H9 (cell line): ENCODE data around the gene OR9Q1. TPM values are rescaled to one million over a fixed set of nuclear protein-coding genes. Genes with fewer than 3 reads are reported as not detected.

Experiments
- DNase-seq: peaks from one replicate; pipeline ENCODE4 v3.0.0-alpha.2; 2017
- H2AFZ ChIP-seq: one replicate; pipeline ENCODE4 v1.6.1; 2013; ENCODE audit warnings: mild to moderate bottlenecking, low read length, control low read depth, moderate library complexity
- H2AK5ac ChIP-seq: 2 replicates; pipeline ENCODE4 v1.6.1; 2013; ENCODE audit warnings: low read length, control low read depth, mixed read lengths; ENCODE audit not compliant: insufficient read length
- H2BK120ac ChIP-seq: one replicate; pipeline ENCODE4 v1.6.1; 2013; ENCODE audit warnings: low read depth, mild to moderate bottlenecking, low read length, control low read depth, inconsistent platforms; ENCODE audit not compliant: poor library complexity, severe bottlenecking
- H2BK12ac ChIP-seq: 2 replicates; pipeline ENCODE4 v1.6.1; 2013; ENCODE audit warnings: low read length, control low read depth, mixed read lengths, low read depth; ENCODE audit not compliant: insufficient read length
- H2BK15ac ChIP-seq: 2 replicates; pipeline ENCODE4 v1.6.1; 2013; ENCODE audit warnings: low read depth, low read length, control low read depth
- H2BK20ac ChIP-seq: one replicate; pipeline ENCODE4 v1.6.1; 2013; ENCODE audit warnings: low read depth, mild to moderate bottlenecking, low read length, control low read depth, inconsistent platforms; ENCODE audit not compliant: poor library complexity, severe bottlenecking
- H2BK5ac ChIP-seq: 2 replicates; pipeline ENCODE4 v1.6.1; 2013; ENCODE audit warnings: low read length, control low read depth, mixed read lengths; ENCODE audit not compliant: insufficient read length
- H3K14ac ChIP-seq: 2 replicates; pipeline ENCODE4 v1.6.1; 2013; ENCODE audit warnings: low read length, control low read depth; ENCODE audit not compliant: insufficient read depth
- H3K18ac ChIP-seq: 2 replicates; pipeline ENCODE4 v1.6.1; 2013; ENCODE audit warnings: low read depth, mild to moderate bottlenecking, mixed read lengths, low read length, control low read depth; ENCODE audit not compliant: insufficient read length
- H3K23ac ChIP-seq: 2 replicates; pipeline ENCODE4 v1.6.1; 2013; ENCODE audit warnings: low read length, control low read depth, mixed read lengths, low read depth; ENCODE audit not compliant: insufficient read length
- H3K23me2 ChIP-seq: 2 replicates; pipeline ENCODE4 v1.6.1; 2013; ENCODE audit warnings: low read depth, mild to moderate bottlenecking, mixed read lengths, low read length, control low read depth; ENCODE audit not compliant: insufficient read length, poor library complexity, severe bottlenecking
- H3K27ac ChIP-seq: 2 replicates; pipeline ENCODE4 v1.5.1; 2013; ENCODE audit warnings: low read length, control low read depth, mixed read lengths, low read depth; ENCODE audit not compliant: insufficient read length
- H3K27me3 ChIP-seq: 2 replicates; pipeline ENCODE4 v1.6.1; 2013; ENCODE audit warnings: low read length, control low read depth, inconsistent platforms; ENCODE audit not compliant: insufficient read depth
- H3K4ac ChIP-seq: 2 replicates; pipeline ENCODE4 v1.6.1; 2013; ENCODE audit warnings: low read depth, mild to moderate bottlenecking, control low read depth, inconsistent platforms, low read length, moderate library complexity
- H3K4me1 ChIP-seq: 2 replicates; pipeline ENCODE4 v1.6.1; 2013; ENCODE audit warnings: low read length, control low read depth, inconsistent platforms; ENCODE audit not compliant: insufficient read depth
- H3K4me2 ChIP-seq: 2 replicates; pipeline ENCODE4 v1.6.1; 2013; ENCODE audit warnings: low read length, control low read depth, mixed read lengths; ENCODE audit not compliant: insufficient read length, insufficient read depth
- H3K56ac ChIP-seq: 2 replicates; pipeline ENCODE4 v1.6.1; 2013; ENCODE audit warnings: low read depth, mild to moderate bottlenecking, mixed read lengths, low read length, control low read depth; ENCODE audit not compliant: insufficient read length
- H3K79me1 ChIP-seq: 2 replicates; pipeline ENCODE4 v1.6.1; 2013; ENCODE audit warnings: low read depth, mild to moderate bottlenecking, moderate library complexity, low read length, control low read depth, inconsistent platforms; ENCODE audit not compliant: insufficient read depth, poor library complexity, severe bottlenecking
- H3K79me2 ChIP-seq: 2 replicates; pipeline ENCODE4 v1.6.1; 2013; ENCODE audit warnings: low read length, control low read depth, inconsistent platforms; ENCODE audit not compliant: insufficient read depth
- H3K9ac ChIP-seq: 2 replicates; pipeline ENCODE4 v1.6.1; 2013; ENCODE audit warnings: low read length, control low read depth, mixed read lengths; ENCODE audit not compliant: insufficient read length; ENCODE audit errors: extremely low read depth
- H3K9me3 ChIP-seq: one replicate; pipeline ENCODE4 v1.6.1; 2013; ENCODE audit warnings: low read depth, low read length, inconsistent platforms; ENCODE audit not compliant: control insufficient read depth
- H3T11ph ChIP-seq: one replicate; pipeline ENCODE4 v1.6.1; 2013; ENCODE audit warnings: mild to moderate bottlenecking, low read length, control low read depth, inconsistent platforms
- H4K20me1 ChIP-seq: one replicate; pipeline ENCODE4 v1.6.1; 2013; ENCODE audit not compliant: control insufficient read depth, insufficient read length, insufficient read depth
- H4K5ac ChIP-seq: 2 replicates; pipeline ENCODE4 v1.6.1; 2013; ENCODE audit warnings: low read depth, mild to moderate bottlenecking, mixed read lengths, low read length, control low read depth; ENCODE audit not compliant: insufficient read length
- H4K8ac ChIP-seq: replicated peaks from 2 replicates; pipeline ENCODE4 v1.6.1; 2013; ENCODE audit warnings: low read length, control low read depth, mixed read lengths, low read depth; ENCODE audit not compliant: insufficient read length
- H4K91ac ChIP-seq: 2 replicates; pipeline ENCODE4 v1.6.1; 2013; ENCODE audit warnings: low read depth, mild to moderate bottlenecking, moderate library complexity, mixed read lengths, low read length, control low read depth; ENCODE audit not compliant: insufficient read length
- H3K27ac Mint-ChIP-seq, 3 experiments: 2 replicates in 2 of 3; 3 replicates in 1 of 3; pipeline ENCODE4 v1.8.0; 2020 to 2021; ENCODE audit warnings: mixed read lengths in 3 of 3, mild to moderate bottlenecking in 1 of 3, moderate library complexity in 1 of 3
- H3K27me3 Mint-ChIP-seq: 2 replicates; pipeline ENCODE4 v1.8.0; 2021; ENCODE audit warnings: low read depth, mild to moderate bottlenecking, moderate library complexity, mixed read lengths
- H3K36me3 Mint-ChIP-seq, 3 experiments: 2 replicates in 2 of 3; 3 replicates in 1 of 3; pipeline ENCODE4 v1.8.0; 2020 to 2021; ENCODE audit warnings: low read depth in 3 of 3, mixed read lengths in 3 of 3; ENCODE audit not compliant: insufficient read depth in 1 of 3
- H3K4me1 Mint-ChIP-seq, 2 experiments: 2 replicates each; pipeline ENCODE4 v1.8.0; 2020; ENCODE audit warnings: mixed read lengths in 2 of 2
- H3K4me3 Mint-ChIP-seq, 2 experiments: 2 replicates in 1 of 2; 3 replicates in 1 of 2; pipeline ENCODE4 v1.8.0; 2020 to 2021; ENCODE audit warnings: mild to moderate bottlenecking in 2 of 2, mixed read lengths in 2 of 2, moderate library complexity in 1 of 2
- H3K9me3 Mint-ChIP-seq, 2 experiments: 2 replicates in 1 of 2; 3 replicates in 1 of 2; pipeline ENCODE4 v1.8.0; 2020; ENCODE audit warnings: mild to moderate bottlenecking in 2 of 2, mixed read lengths in 2 of 2, moderate library complexity in 1 of 2
- CTCF ChIP-seq: fragments of 200-600 bp; sonication (generic); conservative IDR thresholded peaks from 3 replicates; pipeline ENCODE4 v1.8.0; 2021; ENCODE audit warnings: antibody characterized with exemption, mild to moderate bottlenecking
- whole genome bisulfite sequencing: extraction: QIAGEN DNeasy Blood & Tissue Kit; methylation state at CpG from one replicate; pipeline ENCODE4 v1.1.7; 2013; ENCODE audit warnings: missing lambda C conversion rate, low lambda C conversion rate, mixed read lengths; ENCODE audit not compliant: insufficient read length; ENCODE audit errors: extremely low coverage; 5-methylcytosine and 5-hydroxymethylcytosine counted together
- total RNA-seq: library from RNA; stranded (reverse); gene quantifications from 2 replicates; pipeline ENCODE4 v1.2.1, GENCODE V29; 2021

OR9Q1 gene
- total RNA-seq, 1 experiment from 2014 or later: not detected

DNA sequence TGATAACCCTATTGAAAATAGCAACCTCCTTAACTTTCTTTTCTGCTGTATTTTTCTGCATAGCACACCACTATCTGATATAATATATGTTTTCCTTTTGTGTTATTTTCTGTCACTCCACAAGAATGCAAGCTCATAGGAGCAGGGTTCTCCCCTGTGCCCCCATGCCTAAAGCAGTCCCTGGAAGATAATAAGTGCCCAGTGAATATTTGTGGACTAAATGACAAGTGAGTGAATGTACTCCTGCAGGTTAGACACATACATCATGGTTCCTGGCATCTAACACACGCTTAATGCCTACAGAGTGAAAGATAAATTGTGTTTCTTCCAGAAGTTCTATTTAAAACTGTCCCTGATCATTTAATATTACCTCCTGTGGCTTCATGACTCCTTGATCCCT, 141.3 kb downstream of the OR9Q1 start:
- Mint-ChIP-seq H3K27me3 (no peaks in the 10 kb centered on the region; the same call in 1 of the 2 replicates), H3K4me1 (peaks cover 6 to 7% of the 10 kb centered on the region in 2 experiments), H3K9me3 (peaks cover 0 to 2% of the 10 kb centered on the region in 2 experiments; a peak in 2 of 5 replicates), H3K4me3 (no peak overlapping the region), H3K36me3 (no peaks in the 10 kb centered on the region), H3K27ac (no peak overlapping the region)
- Histone ChIP-seq H3K23me2 (no peaks in the 10 kb centered on the region), H2AFZ (no peak overlapping the region), H3K4me1 (no peaks in the 10 kb centered on the region), H4K5ac (no peak overlapping the region), H3K18ac (no peak overlapping the region), H3K14ac (no peak overlapping the region), H3K27me3 (no peaks in the 10 kb centered on the region), H2BK5ac (no peak overlapping the region), H4K91ac (no peak overlapping the region), H2BK12ac (no peak overlapping the region), H2AK5ac (no peak overlapping the region), H2BK120ac (no peak overlapping the region), H3K56ac (no peak overlapping the region), H3K79me1 (no peaks in the 10 kb centered on the region), H2BK20ac (no peak overlapping the region), H3T11ph (no peak overlapping the region), H3K4me2 (no peak overlapping the region), H3K79me2 (no peaks in the 10 kb centered on the region), H3K9me3 (no peaks in the 10 kb centered on the region), H3K4ac (no peak overlapping the region), H3K9ac (no peak overlapping the region), H4K20me1 (no peaks in the 10 kb centered on the region), H3K23ac (no peak overlapping the region), H3K27ac (no peak overlapping the region), H2BK15ac (no peak overlapping the region), H4K8ac (no peak overlapping the region)
- no peak for DNase-seq
- no CpG with 5 or more reads among the region's 1 CpG for WGBS
- no peak for TF ChIP-seq CTCF
